Gastrocnemius medialis (tissue), 4 donors: ENCODE measurements around the gene OBSCN.

Experiments used
- CTCF ChIP-seq, 5 experiments: fragments of 450-650 bp in 3 of 5; fragments of 200-600 bp in 2 of 5; sonication (generic) in 2 of 5; IDR thresholded peaks in 4 of 5; conservative IDR thresholded peaks in 1 of 5; 1 replicate in 4 of 5; 2 replicates in 1 of 5; pipeline ENCODE4 v1.5.1; 2016 to 2019; ENCODE audit warnings: antibody characterized with exemption in 5 of 5, mild to moderate bottlenecking in 3 of 5, moderate library complexity in 3 of 5
- POLR2A ChIP-seq, 2 donors: fragments of 450-650 bp; IDR thresholded peaks; one replicate each; pipeline ENCODE4 v1.6.1; 2017; ENCODE audit warnings: antibody characterized with exemption in 2 of 2, mild to moderate bottlenecking in 2 of 2, moderate library complexity in 2 of 2

- TF ChIP-seq POLR2A (IDR thresholded peaks at IDR 0.05) (no peak), CTCF (IDR thresholded peaks at IDR 0.05 in 4 of 5, conservative IDR thresholded peaks at IDR 0.05 in 1 of 5) (no peak)
These were observed 194.2 kb downstream of the OBSCN start for GRCh38 chr1:228401782-228402640.
